ENCODE measurements around the gene GALNT10. TPM values are rescaled to one million over a fixed set of nuclear protein-coding genes. Genes with fewer than 3 reads are reported as not detected.

The GALNT10 gene
- polyA plus RNA-seq, 1 experiment = 93.1 TPM

DNA sequence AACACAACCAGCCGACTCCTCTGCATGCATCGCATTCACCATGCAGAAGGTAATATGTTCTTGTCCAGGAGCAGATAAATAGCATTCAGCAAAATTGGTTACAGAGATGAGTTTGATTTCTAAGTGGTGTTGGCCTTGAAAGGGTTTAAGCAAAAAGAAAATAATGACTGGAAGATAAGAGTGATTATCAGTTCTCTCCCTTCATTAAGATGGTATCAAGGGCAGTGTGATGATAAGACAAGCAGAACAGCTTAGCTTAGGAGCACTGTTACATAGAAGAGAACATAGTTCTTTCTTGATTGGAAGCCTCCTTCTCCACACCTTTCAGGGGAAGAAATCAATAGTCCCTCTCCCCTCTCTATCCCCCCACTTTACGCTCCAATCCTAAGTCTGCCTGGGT lies 121.5 kb downstream of the GALNT10 start:
- ChIA-PET CTCF (interaction anchor here (1.0 to 1.1 kb wide), 2 partner anchors 11 to 16 kb away, joined by 3 to 4 read pairs; no protein-coding TSS in a partner anchor), POLR2A (no interaction called here)
- Histone ChIP-seq H3K4me3 (ENCODE audit: low read depth, low read length) (no peak overlapping the region), H3K27me3 (ENCODE audit: control insufficient read depth, insufficient read depth, low read length) (no peaks in the 10 kb centered on the region), H3K27ac (ENCODE audit: low read depth, low read length) (no peak overlapping the region), H3K9me3 (ENCODE audit: control insufficient read depth, insufficient read depth, low read length) (no peaks in the 10 kb centered on the region)
- TF ChIP-seq CTCF (IDR thresholded peaks at IDR 0.05; ENCODE audit: low read depth, low read length) = no peak
- DNase-seq (ENCODE audit: low read depth, low spot score) = no peak

DNA sequence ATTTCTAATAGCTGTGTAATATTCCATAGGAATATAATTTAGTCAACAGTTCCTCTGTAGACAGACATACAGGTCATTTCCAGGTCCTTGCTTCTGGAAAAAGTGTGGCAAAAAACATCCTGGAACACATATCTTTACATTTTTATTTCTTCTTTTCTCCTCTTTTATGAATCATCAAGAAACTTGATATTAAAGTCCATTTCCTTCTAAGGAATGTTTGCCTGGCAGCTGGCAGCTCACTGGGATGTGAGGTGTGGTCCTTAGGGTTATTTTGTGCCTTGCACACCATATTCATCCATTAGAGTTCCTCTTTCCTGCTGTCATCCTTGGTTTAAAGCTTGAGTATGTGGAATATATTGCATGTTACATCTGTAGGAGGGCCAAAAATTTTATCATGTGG lies 122.0 kb downstream of the GALNT10 start:
- Histone ChIP-seq H3K27ac (ENCODE audit: low read depth, low read length) (no peak overlapping the region), H3K27me3 (ENCODE audit: control insufficient read depth, insufficient read depth, low read length) (no peaks in the 10 kb centered on the region), H3K9me3 (ENCODE audit: control insufficient read depth, insufficient read depth, low read length) (no peaks in the 10 kb centered on the region), H3K4me3 (ENCODE audit: low read depth, low read length) (no peak overlapping the region)
- POLR2A ChIA-PET = interaction anchor here (0.6 kb wide), 1 partner anchor 35 kb away, joined by 3 read pairs; no protein-coding TSS in a partner anchor
- TF ChIP-seq CTCF (IDR thresholded peaks at IDR 0.05; ENCODE audit: low read depth, low read length) = no peak
- DNase-seq (ENCODE audit: low read depth, low spot score) = no peak
- CTCF ChIA-PET = interaction anchor here (1.0 kb wide), 1 partner anchor 15 kb away, joined by 3 read pairs; no protein-coding TSS in a partner anchor

DNA sequence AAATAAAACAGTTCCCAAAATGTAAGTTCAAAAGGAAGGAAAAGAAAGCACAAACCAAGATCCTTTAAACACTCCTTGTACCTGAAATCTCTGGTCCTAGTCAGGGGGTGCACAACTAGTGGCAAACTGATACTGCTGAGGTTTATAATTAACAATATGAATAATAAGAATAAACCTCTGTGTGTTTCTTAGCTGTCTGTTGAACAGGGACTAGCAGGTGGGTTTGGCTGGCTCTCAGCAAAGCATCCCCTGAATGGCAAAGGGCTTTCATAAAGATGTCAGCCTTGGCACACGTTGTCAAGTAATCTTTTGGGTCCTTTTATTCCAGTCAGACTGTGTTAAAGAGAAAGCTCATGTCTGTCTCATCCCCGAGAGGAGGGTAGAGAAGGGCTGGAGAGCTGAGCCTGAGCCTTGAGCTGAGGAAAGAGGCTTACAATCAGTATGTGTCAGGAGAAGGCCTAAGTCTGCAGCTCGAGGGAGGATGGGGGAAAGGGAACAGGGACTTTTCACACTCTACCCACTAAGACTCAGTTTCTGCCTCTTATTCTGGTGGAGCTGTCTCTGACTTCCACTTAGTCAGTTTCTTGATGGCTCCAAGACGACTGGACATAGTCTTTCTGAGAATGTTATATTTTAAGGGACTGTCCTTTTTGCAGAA lies 123.0 kb downstream of the GALNT10 start:
- POLR2A ChIA-PET = no interaction called here

GRCh38 chr5:154315196-154315595 lies 124.7 kb downstream of the GALNT10 start:
- TF ChIP-seq CTCF (IDR thresholded peaks at IDR 0.05; ENCODE audit: low read depth, low read length) = no peak
- Histone ChIP-seq H3K27ac (ENCODE audit: low read depth, low read length) (no peak overlapping the region), H3K4me3 (ENCODE audit: low read depth, low read length) (no peak overlapping the region), H3K9me3 (ENCODE audit: control insufficient read depth, insufficient read depth, low read length) (no peaks in the 10 kb centered on the region), H3K27me3 (ENCODE audit: control insufficient read depth, insufficient read depth, low read length) (no peaks in the 10 kb centered on the region)
- no peak for DNase-seq (ENCODE audit: low read depth, low spot score)
- CTCF ChIA-PET = interaction anchor here (1.0 kb wide), 1 partner anchor 90 kb away, joined by 3 read pairs; no protein-coding TSS in a partner anchor
- POLR2A ChIA-PET = no interaction called here

More for the DNA sequence above, 123.0 kb downstream of the GALNT10 start:
- no peaks in the 10 kb centered on the region for H3K27me3 ChIP-seq (ENCODE audit: control insufficient read depth, insufficient read depth, low read length)
- H3K9me3 ChIP-seq (ENCODE audit: control insufficient read depth, insufficient read depth, low read length) = no peaks in the 10 kb centered on the region
- H3K27ac ChIP-seq (ENCODE audit: low read depth, low read length) = no peak overlapping the region
- CTCF ChIA-PET = interaction anchor here (0.6 kb wide), 1 partner anchor 92 kb away, joined by 3 read pairs; no protein-coding TSS in a partner anchor
- no peak for TF ChIP-seq CTCF (IDR thresholded peaks at IDR 0.05; ENCODE audit: low read depth, low read length)
- no peak for DNase-seq (ENCODE audit: low read depth, low spot score)
- no peak overlapping the region for H3K4me3 ChIP-seq (ENCODE audit: low read depth, low read length)

GRCh38 chr5:154315756-154316155 lies 125.2 kb downstream of the GALNT10 start:
- ChIA-PET CTCF (no interaction called here), POLR2A (no interaction called here)
- Histone ChIP-seq H3K9me3 (ENCODE audit: control insufficient read depth, insufficient read depth, low read length) (no peaks in the 10 kb centered on the region), H3K27ac (ENCODE audit: low read depth, low read length) (no peak overlapping the region), H3K4me3 (ENCODE audit: low read depth, low read length) (no peak overlapping the region), H3K27me3 (ENCODE audit: control insufficient read depth, insufficient read depth, low read length) (no peaks in the 10 kb centered on the region)
- DNase-seq (ENCODE audit: low read depth, low spot score) = no peak
- no peak for TF ChIP-seq CTCF (IDR thresholded peaks at IDR 0.05; ENCODE audit: low read depth, low read length)
